Muscle of arm (tissue), 12 donors: ENCODE data around the gene PCED1B. TPM values are rescaled to one million over a fixed set of nuclear protein-coding genes. Genes with fewer than 3 reads are reported as not detected.
"Not testable (repeated sequence)": the region's sequence is repeated elsewhere in the genome, so short reads cannot be mapped to it uniquely, and the experiment has no call there.

Source experiments
- DNase-seq: peaks from one replicate; pipeline ENCODE4 v3.0.0-alpha.2; 2013
- polyA plus RNA-seq, 12 donors: library from polyadenylated mRNA; unstranded; fragments of 120-200 nt; gene quantifications; one replicate each; pipeline ENCODE4 v1.2.1, GENCODE V29; 2013; ENCODE audit not compliant: insufficient read length in 12 of 12

PCED1B gene
- polyA plus RNA-seq, 12 donors = 0.24 to 3.0 (median 0.64) TPM; not detected in 2

DNA sequence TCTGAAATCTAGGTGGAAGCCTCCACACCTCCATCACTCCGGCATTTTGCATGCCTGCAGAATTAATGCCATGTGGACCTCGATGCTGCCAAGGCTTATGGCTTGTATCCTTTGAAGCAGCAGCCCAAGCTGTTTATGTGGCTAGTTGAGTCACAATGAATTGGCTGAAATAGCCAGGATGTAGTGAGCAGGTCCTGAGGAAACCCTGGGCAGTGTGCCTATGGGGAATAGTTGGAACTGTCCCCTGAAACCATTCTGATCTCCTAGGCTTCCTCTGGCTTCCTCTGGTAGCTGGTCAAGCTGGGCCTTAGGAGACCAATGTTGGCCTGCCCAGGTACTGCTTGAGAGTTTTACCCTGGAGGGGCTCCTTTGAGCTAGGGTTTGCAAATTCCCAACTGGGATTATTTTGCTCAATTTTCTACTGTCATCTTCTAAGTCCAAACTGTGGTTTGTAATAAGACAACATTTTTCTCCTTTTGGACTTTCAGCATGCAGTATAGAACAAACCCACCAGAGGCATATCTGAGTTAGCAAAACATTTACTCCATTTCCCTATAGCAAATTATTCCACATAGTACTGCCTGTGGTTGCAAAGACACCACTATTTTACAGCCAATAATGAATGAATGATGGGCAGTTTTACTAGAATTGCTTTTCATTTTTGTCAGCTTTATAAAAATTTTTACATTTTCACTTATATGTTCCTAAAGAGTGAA is 85.5 kb downstream of the PCED1B start:
- no peak for DNase-seq

DNA sequence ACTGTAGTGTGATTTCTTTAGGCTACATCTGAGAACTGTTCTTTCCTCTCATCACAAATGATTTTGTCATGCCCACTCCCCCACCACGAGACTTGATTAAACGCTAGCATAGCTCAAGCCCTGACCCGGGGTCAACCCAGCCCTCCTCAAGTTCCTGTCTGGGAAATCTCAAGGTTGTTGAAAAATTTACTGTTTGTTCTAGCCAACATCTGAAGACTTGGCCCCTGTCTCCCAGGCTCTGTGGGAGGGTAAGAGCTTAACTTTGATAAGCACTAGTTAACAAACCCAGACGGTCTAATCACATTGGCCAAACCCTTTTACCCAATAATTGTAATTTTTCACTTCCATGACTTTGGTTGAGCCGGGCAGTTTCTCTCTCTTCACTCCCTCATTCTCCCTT is 86.5 kb downstream of the PCED1B start:
- no peak for DNase-seq

DNA sequence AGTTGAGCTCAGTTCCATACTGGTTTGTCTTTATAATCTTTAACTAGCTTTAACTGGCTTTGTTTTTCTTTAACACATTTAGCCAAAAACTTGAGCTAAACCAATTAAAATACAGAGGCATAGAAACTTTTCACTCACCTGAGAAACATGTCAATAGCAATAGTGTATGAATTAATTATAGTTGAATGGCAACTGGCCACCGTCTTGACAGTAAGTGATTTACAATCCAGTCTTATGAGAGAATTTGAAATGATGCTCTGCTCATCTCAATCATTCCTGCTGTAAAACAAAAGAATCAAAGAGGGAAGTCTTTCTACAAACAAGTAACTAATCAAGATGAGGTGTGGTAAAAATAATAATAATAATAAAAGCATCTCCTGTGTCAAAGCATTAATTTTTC is 86.9 kb downstream of the PCED1B start:
- DNase-seq = no peak

DNA sequence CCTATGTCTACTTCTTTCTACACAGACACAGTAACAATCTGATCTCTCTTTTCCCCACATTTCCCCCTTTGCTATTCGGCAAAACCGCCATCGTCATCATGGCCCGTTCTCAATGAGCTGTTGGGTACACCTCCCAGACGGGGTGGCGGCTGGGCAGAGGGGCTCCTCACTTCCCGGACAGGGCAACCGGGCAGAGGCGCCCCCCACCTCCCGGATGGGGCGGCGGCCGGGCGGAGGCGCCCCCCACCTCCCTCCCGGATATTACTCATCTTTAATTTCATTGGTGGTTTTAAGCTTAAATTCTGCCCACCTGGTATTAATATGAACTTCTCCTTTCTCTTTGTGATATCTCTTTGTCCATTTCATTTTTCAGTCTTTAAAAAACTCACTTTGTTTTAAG is 90.9 kb downstream of the PCED1B start:
- not testable (repeated sequence) for DNase-seq

DNA sequence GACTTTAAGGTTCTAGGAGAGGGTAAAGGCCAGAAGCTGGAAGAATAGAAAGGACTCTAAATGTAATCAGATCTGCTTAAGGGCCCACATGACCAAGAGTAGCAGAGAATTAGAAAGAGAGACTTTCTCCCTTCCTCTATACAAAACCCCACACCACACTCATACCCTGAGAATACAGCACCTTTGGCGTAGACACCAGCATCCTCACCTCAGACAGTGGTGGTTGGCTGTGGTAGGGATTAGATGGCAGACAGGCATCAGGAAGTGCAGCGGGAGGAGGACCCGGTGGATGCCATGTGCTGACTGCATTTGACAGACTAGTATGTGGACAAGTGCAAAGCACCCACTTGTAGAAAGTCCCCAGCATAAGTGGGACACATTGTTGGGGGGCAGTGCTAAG is 98.6 kb downstream of the PCED1B start:
- no peak for DNase-seq

DNA sequence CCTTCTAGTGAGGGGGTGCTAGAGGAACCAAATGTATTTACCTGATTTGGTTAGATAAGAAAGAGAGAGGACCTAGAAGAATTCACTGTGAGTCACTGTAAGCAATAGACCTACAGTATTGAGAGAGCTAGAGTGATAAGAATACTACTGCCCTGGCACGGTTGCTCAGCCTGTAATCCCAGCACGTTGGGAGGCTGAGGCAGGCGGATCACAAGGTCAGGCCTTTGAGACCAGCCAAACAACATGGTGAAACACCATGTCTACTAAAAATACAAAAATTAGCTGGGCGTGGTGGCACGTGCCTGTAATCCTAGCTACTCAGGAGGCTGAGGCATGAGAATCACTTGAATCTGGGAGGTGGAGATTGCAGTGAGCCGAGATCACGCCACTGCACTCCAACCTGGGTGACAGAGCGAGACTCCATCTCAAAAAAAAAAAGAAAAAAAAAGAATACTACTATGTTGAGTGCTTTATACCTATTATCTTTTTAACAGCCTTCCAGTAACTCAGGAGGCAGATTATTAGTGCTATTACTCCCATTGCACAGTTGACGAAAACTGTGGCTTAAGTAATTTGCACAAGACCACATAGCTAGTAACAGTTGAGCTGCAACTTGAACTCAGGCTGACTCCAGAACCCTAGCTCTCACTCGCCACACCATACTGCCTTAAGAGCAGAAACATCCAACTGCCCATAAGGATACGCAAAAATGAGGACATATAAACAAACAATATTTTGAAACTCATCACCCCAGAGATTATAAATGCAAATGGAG is 102.9 kb downstream of the PCED1B start:
- not testable (repeated sequence) for DNase-seq

DNA sequence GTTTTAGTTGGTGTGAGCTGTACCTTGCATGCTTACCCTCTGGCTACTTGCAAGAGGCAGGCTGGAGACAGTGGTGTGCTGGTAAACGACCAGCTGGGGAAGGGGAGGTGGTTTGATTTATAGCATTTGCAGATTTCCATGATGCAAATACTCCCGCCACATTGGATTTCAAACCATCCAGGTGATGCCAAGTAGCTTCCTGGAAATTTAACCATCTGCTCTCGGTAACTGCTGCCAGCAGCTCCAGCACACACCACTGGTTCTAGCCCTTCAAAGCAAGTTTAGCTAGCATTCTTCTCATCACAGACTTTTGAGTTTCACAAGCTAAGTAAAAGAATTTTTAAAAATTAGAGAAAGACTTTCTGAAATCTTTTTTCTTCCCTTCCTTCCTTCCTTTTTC is 104.8 kb downstream of the PCED1B start:
- DNase-seq = no peak

DNA sequence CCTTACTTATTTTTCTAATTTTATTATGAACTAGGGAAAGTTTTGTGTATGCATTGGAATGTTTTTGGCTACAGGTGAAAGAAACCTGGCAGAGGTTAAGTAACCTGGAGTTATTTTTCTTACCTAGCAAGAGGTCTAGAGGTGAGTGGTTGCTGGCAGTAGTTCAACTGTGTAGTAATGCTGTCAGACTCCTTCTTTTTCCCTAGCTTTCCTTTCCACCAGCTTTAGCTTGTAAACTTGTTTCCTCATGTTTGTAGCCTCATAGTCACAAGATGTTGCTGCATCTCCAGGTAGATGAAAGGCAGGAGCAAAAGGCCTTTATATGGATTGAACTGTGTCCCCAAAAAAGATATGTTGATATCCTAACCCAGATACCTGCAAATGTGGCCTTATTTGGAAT is 105.4 kb downstream of the PCED1B start:
- no peak for DNase-seq

DNA sequence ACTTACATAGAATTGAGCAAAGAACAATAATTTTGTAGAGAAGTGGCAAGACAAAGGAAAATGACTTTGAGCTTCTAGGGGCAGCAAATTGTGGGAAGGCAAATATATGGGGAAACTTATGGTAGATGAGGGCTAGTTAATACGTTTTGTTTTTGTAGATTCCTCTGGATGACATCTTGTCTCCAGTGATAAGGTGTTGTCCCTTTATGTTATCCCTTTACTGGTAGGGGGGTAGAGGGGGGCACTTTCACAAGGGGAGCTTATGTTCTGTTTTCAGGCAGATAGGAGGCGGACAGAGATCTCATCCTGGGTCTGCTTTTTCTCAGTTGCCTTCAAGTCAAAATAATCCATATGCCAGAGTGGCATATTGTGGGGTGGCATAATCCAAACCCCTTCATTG is 106.8 kb downstream of the PCED1B start:
- DNase-seq = no peak

DNA sequence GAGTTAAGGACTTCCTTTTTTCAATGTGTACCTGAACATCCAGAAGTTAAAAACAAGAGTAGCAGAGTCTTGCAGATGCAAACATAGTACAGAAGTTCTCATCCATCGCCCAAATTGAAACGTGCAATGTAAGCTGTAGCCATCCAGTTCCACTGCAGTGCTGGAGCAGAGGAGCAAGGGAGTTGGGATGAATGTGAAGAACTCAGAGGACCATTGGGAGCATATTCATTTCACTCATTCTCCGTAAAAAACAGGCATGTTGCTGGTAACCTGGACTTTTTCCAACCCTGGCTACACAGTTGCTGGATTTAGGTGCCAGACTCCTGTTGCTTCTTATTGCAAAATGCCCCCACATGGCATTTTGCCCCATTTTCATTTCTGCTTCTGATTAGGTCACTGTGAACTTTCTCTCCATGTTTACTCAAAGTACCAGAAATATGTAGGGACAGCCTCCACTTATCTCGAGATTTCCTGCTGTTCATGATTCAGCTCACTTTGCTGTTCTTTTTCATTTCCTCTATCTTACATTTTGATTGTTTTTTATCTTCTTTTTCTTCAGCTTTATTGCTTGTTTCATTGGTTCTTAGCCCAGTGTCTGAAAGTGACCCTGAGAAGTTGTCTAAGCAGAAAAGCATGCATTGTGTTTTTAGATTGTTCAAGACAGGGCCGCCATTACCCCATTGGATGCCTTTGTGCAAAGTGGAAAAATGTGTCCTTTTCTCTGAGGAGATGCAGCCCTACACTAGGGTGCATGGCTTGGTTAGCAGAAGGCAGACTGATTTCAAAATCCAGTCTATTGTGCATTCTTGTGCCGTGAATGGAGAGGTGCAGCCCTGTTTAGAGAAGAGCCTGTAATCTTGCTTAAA is 109.4 kb downstream of the PCED1B start:
- DNase-seq = no peak

DNA sequence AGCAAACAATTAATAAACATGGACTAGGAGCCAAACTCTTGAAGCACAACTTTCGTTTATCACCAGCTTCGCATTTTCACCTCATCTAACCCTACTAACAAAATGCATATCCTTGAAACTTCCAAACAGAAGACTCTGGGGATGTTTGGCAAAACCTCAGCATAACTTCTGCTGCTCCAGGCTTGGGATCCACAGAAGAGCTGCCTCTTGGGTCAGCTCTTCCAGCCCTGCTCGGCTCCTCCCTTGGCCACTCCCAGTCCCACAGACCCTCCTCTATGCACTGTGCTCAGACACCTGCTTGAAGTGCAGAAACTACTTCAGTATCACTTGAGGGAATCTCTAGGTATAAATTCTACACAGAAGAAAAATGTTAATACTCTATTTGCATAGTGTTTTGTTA is 110.3 kb downstream of the PCED1B start:
- DNase-seq = no peak

DNA sequence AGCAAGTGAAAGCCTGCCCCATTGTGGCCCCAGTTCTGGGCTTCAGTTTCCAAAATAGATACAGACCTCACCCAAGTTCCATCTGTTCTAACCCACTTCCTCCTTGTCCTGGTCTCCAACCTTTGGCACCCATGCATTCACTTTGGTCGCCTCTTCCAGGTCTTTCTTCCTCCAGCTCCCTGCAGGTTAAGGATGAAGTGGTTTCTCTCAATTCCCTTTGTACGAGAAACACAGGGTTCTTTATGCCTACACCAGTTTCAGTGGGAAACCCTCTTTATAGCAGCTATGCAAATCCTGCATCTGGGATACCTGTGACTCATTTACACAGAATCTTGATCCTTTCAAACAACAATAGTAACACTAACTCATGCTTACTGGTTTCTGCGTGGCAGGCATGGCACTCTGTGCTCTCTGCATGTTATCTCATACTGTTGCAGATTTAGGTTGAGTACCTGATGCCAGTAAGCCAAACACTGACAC is 110.9 kb downstream of the PCED1B start:
- DNase-seq = no peak

DNA sequence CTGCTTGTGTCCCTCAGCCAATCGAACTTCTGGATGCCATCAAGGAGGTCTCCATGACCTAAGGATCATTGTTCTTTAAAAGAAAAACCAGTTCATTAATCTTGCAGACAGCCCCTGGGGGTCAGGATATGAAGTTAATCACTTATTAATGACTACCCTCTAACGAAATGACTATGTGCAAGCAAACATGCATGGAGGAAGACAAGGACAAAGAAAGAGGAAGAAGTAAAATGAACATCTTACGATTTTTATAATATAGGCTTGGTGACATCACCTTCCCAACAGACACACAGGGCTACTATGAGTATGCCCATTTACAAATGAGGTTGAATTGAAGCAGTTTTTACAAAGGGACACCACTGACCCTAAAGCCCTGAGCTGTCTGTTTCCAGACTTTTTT is 111.5 kb downstream of the PCED1B start:
- DNase-seq = no peak

DNA sequence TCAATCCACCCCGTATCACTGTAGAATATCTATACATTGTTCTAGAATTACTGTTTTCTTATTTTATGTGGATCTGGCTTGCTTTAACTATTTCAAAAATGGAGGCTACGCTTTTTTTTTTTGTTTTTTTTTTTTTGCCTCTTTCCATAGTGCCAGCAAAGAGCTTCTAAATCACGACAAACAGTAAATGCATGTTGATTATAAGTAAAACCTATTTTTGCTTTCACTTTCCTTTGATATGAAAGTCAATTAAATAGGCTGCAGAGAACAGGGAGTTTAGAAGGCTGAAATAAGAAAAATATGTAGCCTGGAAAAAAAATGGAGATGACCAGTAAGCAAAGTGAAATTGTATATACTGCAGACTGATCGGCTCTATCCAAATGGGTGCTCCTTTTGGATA is 112.6 kb downstream of the PCED1B start:
- no peak for DNase-seq

DNA sequence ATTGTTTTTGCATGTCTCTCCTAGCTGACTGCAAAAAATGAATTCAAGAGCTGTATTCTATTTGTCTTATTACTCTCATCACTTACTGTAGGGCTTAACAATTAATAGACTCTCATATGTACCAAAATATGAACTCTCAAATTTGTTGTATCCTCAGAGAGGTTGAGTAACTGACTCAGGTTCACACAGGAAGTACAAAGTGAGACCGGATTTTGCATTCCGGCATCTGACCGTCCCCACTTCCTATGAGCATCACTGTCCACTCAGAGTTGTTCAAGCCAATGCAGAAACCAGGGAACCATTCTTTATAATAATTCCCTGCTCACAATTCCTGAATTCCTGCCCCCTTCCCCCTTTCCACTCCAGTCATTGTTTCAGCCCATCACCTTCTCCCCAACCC is 113.6 kb downstream of the PCED1B start:
- DNase-seq = no peak

DNA sequence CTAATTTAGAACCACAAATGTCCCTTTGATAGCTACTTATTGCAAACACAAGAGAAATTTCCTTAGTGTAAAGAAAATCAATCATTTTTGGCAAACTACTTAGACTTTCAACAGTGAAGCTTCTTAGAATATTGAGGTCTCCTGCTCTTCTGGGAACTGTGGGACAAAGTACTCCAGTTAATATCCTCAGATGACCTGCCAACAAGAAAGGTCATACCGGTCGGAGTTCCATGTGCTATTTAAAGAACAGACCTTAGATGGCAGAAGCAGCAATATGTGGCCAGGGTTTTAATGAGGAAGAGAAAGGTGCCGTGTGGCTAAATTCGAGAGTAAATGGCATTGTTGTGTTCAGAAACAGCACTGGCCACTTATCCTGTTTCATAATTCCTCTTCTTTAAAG is 115.1 kb downstream of the PCED1B start:
- no peak for DNase-seq

DNA sequence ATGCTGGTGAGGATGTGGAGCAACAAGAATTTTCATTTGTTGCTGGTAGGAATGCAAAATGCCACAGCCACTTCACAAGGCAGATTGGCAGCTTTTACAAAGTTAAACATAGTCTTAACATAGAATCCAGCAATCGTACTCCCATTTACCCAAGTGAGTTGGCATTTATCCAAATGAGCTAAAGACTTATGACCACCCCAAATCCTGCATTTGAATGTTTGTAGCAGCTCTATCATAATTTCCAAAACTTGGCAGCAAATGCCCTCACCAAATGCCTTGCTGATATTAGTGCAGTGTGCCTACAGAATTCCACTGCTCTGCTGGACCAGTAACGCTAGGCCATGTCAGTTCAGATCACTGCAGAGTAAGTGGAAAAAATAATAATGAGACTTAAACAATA is 121.0 kb downstream of the PCED1B start:
- DNase-seq = no peak

DNA sequence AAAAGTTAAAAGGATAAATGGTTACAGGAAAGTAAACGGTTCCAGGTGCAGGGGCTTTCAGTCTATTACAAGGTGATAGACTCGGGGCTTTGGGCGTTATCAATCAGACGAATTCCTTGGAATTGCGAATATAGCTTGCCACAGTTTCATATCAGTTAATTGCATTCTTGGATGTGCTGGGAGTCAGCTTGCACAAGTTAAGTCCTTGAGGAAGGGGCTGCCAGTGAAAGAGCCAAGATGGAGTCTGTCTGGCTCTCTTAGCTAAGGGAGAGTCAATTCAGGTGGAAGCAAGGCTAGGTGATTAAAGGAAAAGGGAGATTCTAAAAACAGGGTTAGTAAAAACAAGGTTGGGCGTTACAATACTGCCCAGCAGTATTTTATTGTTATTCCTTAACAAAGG is 121.8 kb downstream of the PCED1B start:
- DNase-seq = not testable (repeated sequence)

DNA sequence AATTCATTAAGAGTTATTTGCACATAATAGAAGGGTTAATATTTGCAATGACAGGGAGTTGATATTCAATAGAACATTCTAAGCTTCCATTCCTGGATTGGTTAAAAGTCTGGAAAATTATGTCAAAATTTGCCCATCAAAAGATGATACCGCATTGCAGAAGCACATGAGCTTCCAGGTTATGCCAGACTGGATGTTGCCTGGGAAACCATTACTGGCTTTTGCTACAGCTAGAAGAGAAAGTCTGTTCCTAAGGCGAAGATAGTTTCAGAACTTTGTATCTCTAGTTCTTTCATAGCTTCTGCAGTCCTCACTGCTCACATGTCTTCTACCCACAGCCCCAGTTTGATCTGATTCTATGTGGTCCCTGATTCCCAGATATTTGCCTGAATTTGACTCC is 122.8 kb downstream of the PCED1B start:
- no peak for DNase-seq

DNA sequence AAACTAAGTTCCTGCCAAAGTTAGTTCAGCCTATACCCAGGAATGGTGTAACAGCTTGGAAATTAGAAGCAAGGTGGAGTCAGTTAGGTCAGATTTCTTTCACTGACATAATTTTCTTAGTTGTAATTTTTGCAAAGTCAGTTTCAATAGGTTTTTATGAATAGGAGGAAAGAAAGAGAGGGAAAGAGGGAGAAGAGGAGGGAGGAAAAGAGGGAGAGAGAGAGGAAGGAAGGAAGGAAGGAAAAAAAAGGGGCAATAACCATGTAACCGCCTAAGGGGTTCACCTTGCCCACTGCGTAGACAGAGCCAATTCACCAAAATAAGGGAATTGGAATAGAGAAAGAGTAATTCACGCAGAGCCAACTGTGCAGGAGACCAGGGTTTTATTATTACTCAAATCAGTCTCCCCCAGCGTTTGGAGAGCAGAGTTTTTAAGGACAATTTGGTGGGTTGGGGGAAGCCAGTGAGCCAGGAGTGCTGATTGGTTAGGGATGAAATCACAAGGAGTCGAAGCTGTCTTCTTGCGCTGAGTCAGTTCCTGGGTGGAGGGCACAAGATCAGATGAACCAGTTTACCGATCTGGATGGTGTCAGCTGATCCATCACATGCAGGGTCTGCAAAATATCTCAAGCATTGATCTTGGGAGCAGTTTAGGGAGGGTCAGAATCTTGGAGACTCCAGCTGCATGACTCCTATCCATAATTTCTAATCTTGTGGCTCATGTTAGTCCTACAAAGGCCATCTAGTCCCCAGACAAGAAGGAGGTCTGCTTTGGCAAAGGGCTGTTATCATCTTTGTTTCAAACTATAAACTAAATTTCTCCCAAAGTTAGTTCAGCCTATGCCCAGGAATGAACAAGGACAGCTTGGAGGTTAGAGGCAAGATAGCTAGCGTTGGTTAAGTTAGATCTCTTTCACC is 126.4 kb downstream of the PCED1B start:
- no peak for DNase-seq
